DND-41 (cell line): ENCODE data around the gene GPBP1L1.

Source experiments
- EZH2 ChIP-seq: IDR thresholded peaks from 3 replicates; pipeline ENCODE4 v1.6.1; 2012; ENCODE audit warnings: borderline replicate concordance, low read depth, mild to moderate bottlenecking, moderate library complexity, low read length, inconsistent platforms; ENCODE audit not compliant: severe bottlenecking
- TF ChIP-seq, protein P1 (sequence below): IDR thresholded peaks from 2 replicates; pipeline ENCODE4 v1.5.1; 2012; ENCODE audit warnings: borderline replicate concordance, low read length, moderate library complexity, mild to moderate bottlenecking; ENCODE audit not compliant: poor library complexity, severe bottlenecking; ENCODE audit errors: extremely low read depth

DNA sequence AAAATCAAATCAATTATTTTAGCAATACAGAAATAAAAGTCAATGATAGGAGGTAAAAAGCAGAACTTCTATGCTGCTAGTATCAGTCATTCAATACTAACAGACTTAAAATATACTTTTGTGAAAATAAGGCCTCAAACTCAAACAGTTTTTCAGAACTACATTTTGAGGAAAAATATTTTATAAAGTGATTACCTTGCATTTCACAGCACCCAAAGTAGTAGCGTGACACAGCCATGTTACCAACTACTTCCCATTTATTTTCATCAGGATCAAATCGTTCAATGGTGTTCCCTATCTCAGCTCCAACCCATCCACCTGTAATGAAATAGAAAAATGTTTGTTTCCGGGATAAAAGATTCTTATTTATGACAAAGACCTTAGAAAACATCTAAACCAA, 30.4 kb upstream of the GPBP1L1 start:
- TF ChIP-seq, protein P1, sequence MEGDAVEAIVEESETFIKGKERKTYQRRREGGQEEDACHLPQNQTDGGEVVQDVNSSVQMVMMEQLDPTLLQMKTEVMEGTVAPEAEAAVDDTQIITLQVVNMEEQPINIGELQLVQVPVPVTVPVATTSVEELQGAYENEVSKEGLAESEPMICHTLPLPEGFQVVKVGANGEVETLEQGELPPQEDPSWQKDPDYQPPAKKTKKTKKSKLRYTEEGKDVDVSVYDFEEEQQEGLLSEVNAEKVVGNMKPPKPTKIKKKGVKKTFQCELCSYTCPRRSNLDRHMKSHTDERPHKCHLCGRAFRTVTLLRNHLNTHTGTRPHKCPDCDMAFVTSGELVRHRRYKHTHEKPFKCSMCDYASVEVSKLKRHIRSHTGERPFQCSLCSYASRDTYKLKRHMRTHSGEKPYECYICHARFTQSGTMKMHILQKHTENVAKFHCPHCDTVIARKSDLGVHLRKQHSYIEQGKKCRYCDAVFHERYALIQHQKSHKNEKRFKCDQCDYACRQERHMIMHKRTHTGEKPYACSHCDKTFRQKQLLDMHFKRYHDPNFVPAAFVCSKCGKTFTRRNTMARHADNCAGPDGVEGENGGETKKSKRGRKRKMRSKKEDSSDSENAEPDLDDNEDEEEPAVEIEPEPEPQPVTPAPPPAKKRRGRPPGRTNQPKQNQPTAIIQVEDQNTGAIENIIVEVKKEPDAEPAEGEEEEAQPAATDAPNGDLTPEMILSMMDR = no peak
- TF ChIP-seq EZH2 = no peak
